ENCODE results near the gene OR10G6. TPM values are rescaled to one million over a fixed set of nuclear protein-coding genes. Genes with fewer than 3 reads are reported as not detected.

OR10G6 gene, protein sequence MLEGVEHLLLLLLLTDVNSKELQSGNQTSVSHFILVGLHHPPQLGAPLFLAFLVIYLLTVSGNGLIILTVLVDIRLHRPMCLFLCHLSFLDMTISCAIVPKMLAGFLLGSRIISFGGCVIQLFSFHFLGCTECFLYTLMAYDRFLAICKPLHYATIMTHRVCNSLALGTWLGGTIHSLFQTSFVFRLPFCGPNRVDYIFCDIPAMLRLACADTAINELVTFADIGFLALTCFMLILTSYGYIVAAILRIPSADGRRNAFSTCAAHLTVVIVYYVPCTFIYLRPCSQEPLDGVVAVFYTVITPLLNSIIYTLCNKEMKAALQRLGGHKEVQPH
- not detected for total RNA-seq (ENCODE audit: unreplicated experiment)
- long read RNA-seq: 0 reads

DNA sequence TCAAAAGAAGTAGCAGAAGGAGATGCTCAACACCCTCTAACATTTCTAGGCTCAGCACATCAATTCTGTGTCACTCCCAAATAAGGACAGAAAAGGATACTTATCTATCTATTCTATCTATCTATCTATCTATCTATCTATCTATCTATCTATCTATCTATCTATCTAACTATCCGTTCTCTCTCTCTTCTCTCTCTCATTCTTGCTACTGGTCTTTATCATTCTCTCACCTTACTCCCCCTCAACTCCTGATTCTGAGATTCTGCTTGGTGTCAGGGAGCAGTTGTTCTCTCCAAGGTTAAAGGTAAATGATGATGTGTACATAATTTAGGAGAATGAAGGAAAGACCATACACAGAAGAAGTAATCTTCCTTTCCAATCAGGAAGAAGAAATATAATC, at the start of gene OR10G6:
Gene OR10G6, minus strand, starts transcription at position 43 of the 400 bp plus-strand sequence. Its CDS starts 0 bp downstream, at position 43.
- no peaks in the 10 kb centered on the region for H3K9me3 Mint-ChIP-seq (ENCODE audit: unreplicated experiment)
- no peaks in the 10 kb centered on the region for H3K36me3 Mint-ChIP-seq (ENCODE audit: unreplicated experiment)
- no peak for DNase-seq
- H3K27me3 Mint-ChIP-seq (ENCODE audit: unreplicated experiment): no peaks in the 10 kb centered on the region
- H3K4me1 Mint-ChIP-seq (ENCODE audit: low read depth, unreplicated experiment): no peaks in the 10 kb centered on the region
- no peak within 1 kb of the TSS for H3K4me3 Mint-ChIP-seq (ENCODE audit: unreplicated experiment)
- TF ChIP-seq, protein P1, sequence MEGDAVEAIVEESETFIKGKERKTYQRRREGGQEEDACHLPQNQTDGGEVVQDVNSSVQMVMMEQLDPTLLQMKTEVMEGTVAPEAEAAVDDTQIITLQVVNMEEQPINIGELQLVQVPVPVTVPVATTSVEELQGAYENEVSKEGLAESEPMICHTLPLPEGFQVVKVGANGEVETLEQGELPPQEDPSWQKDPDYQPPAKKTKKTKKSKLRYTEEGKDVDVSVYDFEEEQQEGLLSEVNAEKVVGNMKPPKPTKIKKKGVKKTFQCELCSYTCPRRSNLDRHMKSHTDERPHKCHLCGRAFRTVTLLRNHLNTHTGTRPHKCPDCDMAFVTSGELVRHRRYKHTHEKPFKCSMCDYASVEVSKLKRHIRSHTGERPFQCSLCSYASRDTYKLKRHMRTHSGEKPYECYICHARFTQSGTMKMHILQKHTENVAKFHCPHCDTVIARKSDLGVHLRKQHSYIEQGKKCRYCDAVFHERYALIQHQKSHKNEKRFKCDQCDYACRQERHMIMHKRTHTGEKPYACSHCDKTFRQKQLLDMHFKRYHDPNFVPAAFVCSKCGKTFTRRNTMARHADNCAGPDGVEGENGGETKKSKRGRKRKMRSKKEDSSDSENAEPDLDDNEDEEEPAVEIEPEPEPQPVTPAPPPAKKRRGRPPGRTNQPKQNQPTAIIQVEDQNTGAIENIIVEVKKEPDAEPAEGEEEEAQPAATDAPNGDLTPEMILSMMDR (IDR thresholded peaks at IDR 0.05; ENCODE audit: partially characterized antibody, unreplicated experiment): no peak
- H3K27ac Mint-ChIP-seq (ENCODE audit: unreplicated experiment): no peak within 1 kb of the TSS

DNA sequence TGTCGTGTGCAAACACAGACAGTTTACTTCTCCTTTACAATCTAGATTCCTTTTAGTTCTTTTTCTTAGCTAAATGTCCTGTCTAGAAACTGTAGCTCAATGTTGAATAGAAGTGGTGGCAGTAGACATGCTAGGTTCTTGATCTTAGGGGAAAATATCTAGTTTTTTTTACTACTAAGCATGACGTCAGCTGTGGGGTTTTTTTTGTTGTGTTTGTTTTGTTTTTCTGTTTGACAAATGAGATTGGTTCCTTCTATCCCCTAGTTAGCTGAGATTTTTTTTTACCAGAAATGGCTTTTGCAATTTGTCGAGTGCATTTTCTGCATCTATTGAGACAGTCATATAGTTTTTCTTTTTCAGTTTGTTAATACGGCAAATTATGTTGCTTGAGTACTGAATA, 48.5 kb upstream of the OR10G6 start:
- DNase-seq: no peak
- H3K4me1 Mint-ChIP-seq (ENCODE audit: low read depth, unreplicated experiment): no peaks in the 10 kb centered on the region
- no peak overlapping the region for H3K27ac Mint-ChIP-seq (ENCODE audit: unreplicated experiment)
- TF ChIP-seq, protein P1 (IDR thresholded peaks at IDR 0.05; ENCODE audit: partially characterized antibody, unreplicated experiment): no peak
- H3K9me3 Mint-ChIP-seq (ENCODE audit: unreplicated experiment): no peaks in the 10 kb centered on the region
- no peak overlapping the region for H3K4me3 Mint-ChIP-seq (ENCODE audit: unreplicated experiment)
- H3K27me3 Mint-ChIP-seq (ENCODE audit: unreplicated experiment): no peaks in the 10 kb centered on the region
- no peaks in the 10 kb centered on the region for H3K36me3 Mint-ChIP-seq (ENCODE audit: unreplicated experiment)

DNA sequence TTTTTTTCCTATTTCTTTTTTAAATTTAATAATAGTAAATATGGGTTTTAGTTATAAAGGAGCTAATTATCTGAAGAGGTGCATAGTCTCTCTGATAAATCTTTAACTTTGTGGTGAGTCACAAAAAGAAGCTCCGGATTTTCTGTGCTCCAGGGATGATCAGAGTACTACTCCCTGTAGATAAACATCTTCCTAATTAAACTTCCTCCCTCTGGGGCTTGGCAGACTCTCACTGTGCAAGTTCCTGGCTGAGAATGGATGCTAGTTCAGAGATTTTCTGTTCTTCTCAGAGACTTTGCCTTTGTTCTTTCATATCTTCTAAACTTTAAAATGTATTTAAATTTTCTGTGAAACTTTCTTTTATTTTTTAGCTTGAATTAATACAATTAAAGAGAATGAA, 46.3 kb upstream of the OR10G6 start, which contains the start of gene OR10G7:
Gene OR10G7, minus strand, starts transcription at position 72 of the 400 bp plus-strand sequence. CDS start 2,324 bp downstream, outside the sequence.
- TF ChIP-seq, protein P1 (IDR thresholded peaks at IDR 0.05; ENCODE audit: partially characterized antibody, unreplicated experiment): no peak
- H3K27ac Mint-ChIP-seq (ENCODE audit: unreplicated experiment): no peak within 1 kb of the TSS
- H3K9me3 Mint-ChIP-seq (ENCODE audit: unreplicated experiment): no peaks in the 10 kb centered on the region
- H3K4me1 Mint-ChIP-seq (ENCODE audit: low read depth, unreplicated experiment): no peaks in the 10 kb centered on the region
- H3K27me3 Mint-ChIP-seq (ENCODE audit: unreplicated experiment): no peaks in the 10 kb centered on the region
- H3K36me3 Mint-ChIP-seq (ENCODE audit: unreplicated experiment): no peaks in the 10 kb centered on the region
- H3K4me3 Mint-ChIP-seq (ENCODE audit: unreplicated experiment): no peak within 1 kb of the TSS
- DNase-seq: no peak

DNA sequence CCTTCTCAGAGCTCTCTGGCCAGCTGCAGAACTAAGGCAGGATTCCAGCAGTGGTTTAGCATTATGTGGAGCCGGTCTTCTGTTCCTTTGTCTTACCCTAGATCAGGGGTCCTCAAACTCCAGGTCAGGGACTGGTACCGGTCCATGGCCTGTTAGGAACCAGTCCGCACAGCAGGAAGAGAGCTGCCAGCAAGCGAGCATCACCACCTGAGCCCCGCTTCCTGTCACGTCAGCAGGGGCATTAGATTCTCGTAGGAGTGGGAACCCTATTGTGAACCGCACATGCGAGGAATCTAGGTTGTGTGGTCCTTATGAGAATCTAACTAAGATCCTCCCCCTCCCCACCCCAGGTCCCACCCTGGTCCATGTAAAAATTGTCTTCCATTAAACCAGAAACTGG, 44.6 kb upstream of the OR10G6 start:
- no peaks in the 10 kb centered on the region for H3K4me1 Mint-ChIP-seq (ENCODE audit: low read depth, unreplicated experiment)
- TF ChIP-seq, protein P1 (IDR thresholded peaks at IDR 0.05; ENCODE audit: partially characterized antibody, unreplicated experiment): no peak
- no peak overlapping the region for H3K27ac Mint-ChIP-seq (ENCODE audit: unreplicated experiment)

DNA sequence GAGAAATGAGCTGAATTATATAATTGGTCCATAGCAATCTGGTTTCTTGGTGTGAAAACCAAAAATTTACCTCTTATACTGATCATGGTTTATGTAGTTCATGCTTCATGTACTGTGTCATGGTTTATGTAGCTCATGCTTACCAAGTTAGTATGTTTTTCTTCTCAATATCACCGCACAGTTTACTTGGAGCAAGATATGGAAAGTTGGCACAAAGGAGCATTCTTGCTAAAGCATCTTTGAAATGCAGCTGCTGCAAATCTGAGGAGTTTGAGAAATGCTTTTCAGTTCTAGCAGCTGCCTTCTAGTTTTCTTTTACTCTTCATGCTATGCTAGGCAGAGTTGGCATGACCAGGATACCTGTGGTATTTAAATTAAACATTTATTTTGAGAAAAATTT, 41.7 kb upstream of the OR10G6 start:
- no peak for DNase-seq
- Mint-ChIP-seq H3K27me3 (ENCODE audit: unreplicated experiment) (no peaks in the 10 kb centered on the region), H3K36me3 (ENCODE audit: unreplicated experiment) (no peaks in the 10 kb centered on the region), H3K4me3 (ENCODE audit: unreplicated experiment) (no peak overlapping the region), H3K4me1 (ENCODE audit: low read depth, unreplicated experiment) (no peaks in the 10 kb centered on the region), H3K27ac (ENCODE audit: unreplicated experiment) (no peak overlapping the region), H3K9me3 (ENCODE audit: unreplicated experiment) (no peaks in the 10 kb centered on the region)
- TF ChIP-seq, protein P1 (IDR thresholded peaks at IDR 0.05; ENCODE audit: partially characterized antibody, unreplicated experiment): no peak

More for the DNA sequence above, 44.6 kb upstream of the OR10G6 start:
- Mint-ChIP-seq H3K36me3 (ENCODE audit: unreplicated experiment) (no peaks in the 10 kb centered on the region), H3K9me3 (ENCODE audit: unreplicated experiment) (no peaks in the 10 kb centered on the region), H3K27me3 (ENCODE audit: unreplicated experiment) (no peaks in the 10 kb centered on the region), H3K4me3 (ENCODE audit: unreplicated experiment) (no peak overlapping the region)
- no peak for DNase-seq

Data from glutamatergic neuron (in vitro differentiated cells).